B cell (primary cell): Measurements from ENCODE around the gene AXIN1. TPM values are rescaled to one million over a fixed set of nuclear protein-coding genes. Genes with fewer than 3 reads are reported as not detected.

ENCODE experiments used
- ATAC-seq: fragments of 200-7000 bp; cut with Tn5 transposase; one replicate; pipeline ENCODE4 v1.10.0; 2021; ENCODE audit warnings: low read depth, mild to moderate bottlenecking, moderate number of reproducible peaks, moderate library complexity
- CTCF ChIA-PET: fragments of 350-600 bp; sonication (Branson Sonifier 250); formaldehyde crosslinking; loops from one replicate; lab custom pipeline; 2021; ENCODE audit warnings: antibody characterized with exemption, inconsistent platforms; lab: Charles Lee
- POLR2A ChIA-PET: fragments of 350-600 bp; sonication (Branson Sonifier 250); formaldehyde crosslinking; loops from one replicate; lab custom pipeline; 2021; ENCODE audit warnings: antibody characterized with exemption; lab: Charles Lee
- DNase-seq: peaks from one replicate; pipeline ENCODE4 v3.0.0; 2013
- H2AFZ ChIP-seq: 2 replicates; pipeline ENCODE4 v1.6.1; 2012; ENCODE audit warnings: mild to moderate bottlenecking, low read depth, low read length; ENCODE audit not compliant: insufficient read depth, poor library complexity, severe bottlenecking
- H3K27ac ChIP-seq, 2 donors: 1 replicate in 1 of 2; 2 replicates in 1 of 2; pipeline ENCODE4 v1.5.1; 2012 to 2013; ENCODE audit warnings: low read length in 2 of 2, mild to moderate bottlenecking in 2 of 2, moderate library complexity in 1 of 2
- H3K27me3 ChIP-seq, 4 experiments: fragments of 200-600 bp in 1 of 4; sonication (generic) in 1 of 4; replicated peaks in 1 of 4; 1 replicate in 2 of 4; 2 replicates in 2 of 4; pipeline versions ENCODE4 v1.6.1 to v1.7.0; 2013 to 2016; ENCODE audit warnings: low read length in 3 of 4, mild to moderate bottlenecking in 2 of 4, mixed read lengths in 1 of 4, moderate library complexity in 1 of 4; ENCODE audit not compliant: insufficient read depth in 4 of 4, control insufficient read depth in 3 of 4; ENCODE audit errors: control extremely low read depth in 1 of 4
- H3K36me3 ChIP-seq, 2 experiments: replicated peaks in 1 of 2; 1 replicate in 1 of 2; 2 replicates in 1 of 2; pipeline versions ENCODE4 v1.6.1 to v1.7.1; 2013; ENCODE audit warnings: low read length in 1 of 2; ENCODE audit not compliant: insufficient read depth in 2 of 2, control insufficient read depth in 1 of 2; ENCODE audit errors: control extremely low read depth in 1 of 2, extremely low read depth in 1 of 2
- H3K4me1 ChIP-seq, 2 donors: fragments of 200-600 bp in 1 of 2; sonication (generic) in 1 of 2; 1 replicate in 1 of 2; 2 replicates in 1 of 2; pipeline versions ENCODE4 v1.5.1 to v1.6.1; 2013 to 2017; ENCODE audit warnings: low read length in 2 of 2; ENCODE audit not compliant: control insufficient read depth in 2 of 2, insufficient read depth in 2 of 2
- H3K4me2 ChIP-seq: replicated peaks from 2 replicates; pipeline ENCODE3; 2012; ENCODE audit warnings: mild to moderate bottlenecking, low read depth, low read length; ENCODE audit not compliant: poor library complexity, severe bottlenecking
- H3K4me3 ChIP-seq, 5 experiments: fragments of 200-600 bp in 1 of 5; sonication (generic) in 1 of 5; 1 replicate in 3 of 5; 2 replicates in 2 of 5; pipeline versions ENCODE4 v1.5.1 to v1.7.0; 2011 to 2016; ENCODE audit warnings: low read length in 4 of 5, mild to moderate bottlenecking in 4 of 5, low read depth in 2 of 5, control low read depth in 1 of 5, moderate library complexity in 1 of 5; ENCODE audit not compliant: insufficient read depth in 1 of 5; ENCODE audit errors: control extremely low read depth in 1 of 5, extremely low read depth in 1 of 5
- H3K79me2 ChIP-seq: fragments of 200-600 bp; sonication (generic); one replicate; pipeline ENCODE4 v1.6.0; 2016; ENCODE audit warnings: low read length; ENCODE audit not compliant: control insufficient read depth, insufficient read depth
- H3K9ac ChIP-seq: fragments of 200-600 bp; sonication (generic); 2 replicates; pipeline ENCODE4 v1.6.1; 2017; ENCODE audit warnings: mild to moderate bottlenecking, low read length, moderate library complexity
- H3K9me3 ChIP-seq, 3 donors: one replicate each; pipeline versions ENCODE4 v1.6.1 to v1.7.1; 2013; ENCODE audit warnings: low read length in 2 of 3; ENCODE audit not compliant: control insufficient read depth in 2 of 3, insufficient read depth in 1 of 3; ENCODE audit errors: control extremely low read depth in 1 of 3
- H4K20me1 ChIP-seq: 2 replicates; pipeline ENCODE4 v1.6.0; 2012; ENCODE audit warnings: mild to moderate bottlenecking, low read length; ENCODE audit not compliant: insufficient read depth, control insufficient read depth, poor library complexity, severe bottlenecking
- H3K27ac Mint-ChIP-seq: one replicate; pipeline ENCODE4 v1.8.0; 2021; ENCODE audit warnings: mixed read lengths
- H3K27me3 Mint-ChIP-seq: one replicate; pipeline ENCODE4 v1.8.0; 2021; ENCODE audit warnings: mixed read lengths
- H3K4me1 Mint-ChIP-seq: one replicate; pipeline ENCODE4 v1.8.0; 2021; ENCODE audit warnings: mixed read lengths
- H3K4me3 Mint-ChIP-seq: one replicate; pipeline ENCODE4 v1.8.0; 2021; ENCODE audit warnings: mixed read lengths
- H3K9me3 Mint-ChIP-seq: one replicate; pipeline ENCODE4 v1.8.0; 2022; ENCODE audit warnings: mixed read lengths; ENCODE audit not compliant: insufficient read depth
- EZH2 ChIP-seq: IDR thresholded peaks from 2 replicates; pipeline ENCODE4 v1.6.1; 2012; ENCODE audit warnings: borderline replicate concordance, low read depth, mild to moderate bottlenecking, moderate library complexity, low read length; ENCODE audit not compliant: insufficient read depth, poor library complexity, severe bottlenecking
- WGBS: methylation state at CpG from one replicate; pipeline ENCODE4 v1.1.5; 2013; ENCODE audit warnings: missing lambda C conversion rate; ENCODE audit not compliant: insufficient coverage; 5-methylcytosine and 5-hydroxymethylcytosine counted together
- intact Hi-C: fragments of 100-400 bp; cut with micrococcal nuclease; formaldehyde crosslinking; loops from one replicate; pipeline ENCODE4 v1.10.0; 2022
- polyA plus RNA-seq: library from polyadenylated mRNA; depleted of rRNA; stranded (reverse); fragments of >200 nt; gene quantifications from 2 replicates; pipeline ENCODE4 v1.2.3, GENCODE V29; 2012
- total RNA-seq, 2 donors: library from RNA; stranded (reverse); fragments of 120-200 nt in 1 of 2; gene quantifications; 1 replicate in 1 of 2; 2 replicates in 1 of 2; pipeline versions ENCODE4 v1.2.3 to v1.2.4, GENCODE V29; 2013 to 2022
- TF ChIP-seq, protein P1 (sequence below): fragments of 200-600 bp; IDR thresholded peaks from one replicate; pipeline ENCODE4 v1.8.0; 2022; ENCODE audit warnings: antibody characterized with exemption, mild to moderate bottlenecking

The AXIN1 gene
- total and polyA plus RNA-seq, 2 donors (not counting 1 experiment from before 2014, with no cell fraction given) = 39.0 to 40.8 TPM

DNA sequence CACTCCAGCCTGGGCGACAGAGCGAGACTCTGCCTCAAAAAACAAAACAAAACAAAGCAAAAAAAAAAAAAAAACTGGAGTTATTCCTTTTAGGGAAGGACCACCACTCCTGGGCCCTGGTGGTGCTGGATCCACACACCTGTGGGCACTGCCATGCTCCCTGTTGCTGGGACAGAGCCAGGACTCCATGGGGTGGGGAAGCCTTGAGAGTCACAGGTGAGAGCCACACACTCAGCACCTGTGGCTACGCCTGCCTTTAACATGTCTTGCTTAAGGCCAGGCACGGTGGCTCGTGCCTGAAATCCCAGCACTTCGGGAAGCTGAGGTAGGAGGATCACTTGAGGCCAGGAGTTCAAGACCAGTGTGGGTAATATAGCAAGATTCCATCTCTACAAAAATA lies 51.3 kb downstream of the AXIN1 start:
- intact Hi-C loops = no loop called here
- peaks cover 9% of the 10 kb centered on the region for H3K79me2 ChIP-seq
- no peak for ATAC-seq
- DNase-seq = no peak
- H3K4me1 Mint-ChIP-seq = no peaks in the 10 kb centered on the region
- H3K4me1 ChIP-seq = no peaks in the 10 kb centered on the region
- H3K9me3 Mint-ChIP-seq = no peaks in the 10 kb centered on the region
- no peaks in the 10 kb centered on the region for H3K9me3 ChIP-seq
- peaks cover 0 to 33% of the 10 kb centered on the region in 2 experiments for H3K36me3 ChIP-seq
- no peak overlapping the region for H3K9ac ChIP-seq
- CTCF ChIA-PET = no interaction called here
- H2AFZ ChIP-seq = no peak overlapping the region
- no peaks in the 10 kb centered on the region for H3K27me3 Mint-ChIP-seq
- H3K27ac Mint-ChIP-seq = no peak overlapping the region
- TF ChIP-seq, protein P1, sequence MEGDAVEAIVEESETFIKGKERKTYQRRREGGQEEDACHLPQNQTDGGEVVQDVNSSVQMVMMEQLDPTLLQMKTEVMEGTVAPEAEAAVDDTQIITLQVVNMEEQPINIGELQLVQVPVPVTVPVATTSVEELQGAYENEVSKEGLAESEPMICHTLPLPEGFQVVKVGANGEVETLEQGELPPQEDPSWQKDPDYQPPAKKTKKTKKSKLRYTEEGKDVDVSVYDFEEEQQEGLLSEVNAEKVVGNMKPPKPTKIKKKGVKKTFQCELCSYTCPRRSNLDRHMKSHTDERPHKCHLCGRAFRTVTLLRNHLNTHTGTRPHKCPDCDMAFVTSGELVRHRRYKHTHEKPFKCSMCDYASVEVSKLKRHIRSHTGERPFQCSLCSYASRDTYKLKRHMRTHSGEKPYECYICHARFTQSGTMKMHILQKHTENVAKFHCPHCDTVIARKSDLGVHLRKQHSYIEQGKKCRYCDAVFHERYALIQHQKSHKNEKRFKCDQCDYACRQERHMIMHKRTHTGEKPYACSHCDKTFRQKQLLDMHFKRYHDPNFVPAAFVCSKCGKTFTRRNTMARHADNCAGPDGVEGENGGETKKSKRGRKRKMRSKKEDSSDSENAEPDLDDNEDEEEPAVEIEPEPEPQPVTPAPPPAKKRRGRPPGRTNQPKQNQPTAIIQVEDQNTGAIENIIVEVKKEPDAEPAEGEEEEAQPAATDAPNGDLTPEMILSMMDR = no peak
- TF ChIP-seq EZH2 = no peak
- no peaks in the 10 kb centered on the region for H3K27me3 ChIP-seq
- WGBS = 100% methylated on average over 3 of the region's 6 CpGs
- no peak overlapping the region for H3K4me3 ChIP-seq
- no peak overlapping the region for H3K4me3 Mint-ChIP-seq
- no peak overlapping the region for H3K27ac ChIP-seq
- peaks cover 8% of the 10 kb centered on the region for H4K20me1 ChIP-seq
- POLR2A ChIA-PET = no interaction called here
- no peak overlapping the region for H3K4me2 ChIP-seq

DNA sequence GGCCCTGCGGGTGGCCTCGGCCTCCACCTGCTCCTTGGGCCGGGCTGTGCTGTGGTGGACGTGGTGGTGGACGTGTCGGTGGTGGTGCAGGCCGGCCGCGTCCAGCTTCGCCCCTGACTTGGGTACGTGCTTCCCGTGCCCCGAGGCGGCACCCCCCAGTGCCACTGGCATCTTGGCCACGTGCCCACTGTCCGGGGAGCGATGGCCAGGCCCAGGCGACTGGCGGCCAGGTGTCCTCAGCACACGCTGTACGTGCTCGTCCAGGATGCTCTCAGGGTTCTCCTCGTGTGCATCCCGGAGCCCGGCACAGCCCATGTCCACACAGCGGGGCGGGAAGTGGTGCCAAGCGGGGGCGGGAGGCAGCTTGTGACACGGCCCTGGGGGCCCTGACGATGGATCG lies 54.7 kb downstream of the AXIN1 start:
- no peak overlapping the region for H3K9ac ChIP-seq
- H3K9me3 ChIP-seq = no peaks in the 10 kb centered on the region
- H3K27me3 ChIP-seq = no peaks in the 10 kb centered on the region
- TF ChIP-seq, protein P1 = no peak
- TF ChIP-seq EZH2 = no peak
- H3K4me1 Mint-ChIP-seq = no peaks in the 10 kb centered on the region
- 96% methylated on average over 32 of the region's 32 CpGs for WGBS
- no peak overlapping the region for H3K4me3 ChIP-seq
- ChIA-PET POLR2A (no interaction called here), CTCF (no interaction called here)
- no peak overlapping the region for H3K27ac ChIP-seq
- H3K4me2 ChIP-seq = no peak overlapping the region
- H3K27ac Mint-ChIP-seq = no peak overlapping the region
- H3K9me3 Mint-ChIP-seq = no peaks in the 10 kb centered on the region
- H3K79me2 ChIP-seq = peaks cover 9% of the 10 kb centered on the region
- DNase-seq (no peak), ATAC-seq (no peak)
- intact Hi-C loops = no loop called here
- H3K4me1 ChIP-seq = no peaks in the 10 kb centered on the region
- no peak overlapping the region for H2AFZ ChIP-seq
- H4K20me1 ChIP-seq = peaks cover 8% of the 10 kb centered on the region
- peaks cover 0 to 35% of the 10 kb centered on the region in 2 experiments for H3K36me3 ChIP-seq
- no peak overlapping the region for H3K4me3 Mint-ChIP-seq
- H3K27me3 Mint-ChIP-seq = no peaks in the 10 kb centered on the region
